GM23338 (cell line): Measurements from ENCODE around the gene IFNL2. TPM values are rescaled to one million over a fixed set of nuclear protein-coding genes. Genes with fewer than 3 reads are reported as not detected.

Experiments
- ATAC-seq: fragments of 200-7000 bp; cut with Tn5 transposase; 3 replicates; pipeline ENCODE4 v1.9.1; 2020
- DNase-seq: peaks from one replicate; pipeline ENCODE4 v3.0.0-alpha.2; 2015; ENCODE audit warnings: low spot score
- H2AFZ ChIP-seq: fragments of 200-600 bp; sonication (generic); 2 replicates; pipeline ENCODE4 v1.8.0; 2016; ENCODE audit warnings: antibody characterized with exemption, mild to moderate bottlenecking, moderate library complexity
- H3F3A ChIP-seq: fragments of 200-600 bp; sonication (generic); replicated peaks from 2 replicates; pipeline ENCODE4 v1.8.0; 2017; ENCODE audit warnings: antibody characterized with exemption, mixed run types, low read depth
- H3K27ac ChIP-seq: fragments of 200-600 bp; sonication (generic); 2 replicates; pipeline ENCODE4 v1.6.1; 2016; ENCODE audit warnings: low read depth
- H3K27me3 ChIP-seq: fragments of 200-600 bp; sonication (generic); 2 replicates; pipeline ENCODE4 v1.8.0; 2016; ENCODE audit warnings: mild to moderate bottlenecking, mixed run types, moderate library complexity; ENCODE audit not compliant: insufficient read depth
- H3K36me3 ChIP-seq: fragments of 200-600 bp; sonication (generic); 2 replicates; pipeline ENCODE4 v1.8.0; 2016; ENCODE audit warnings: mild to moderate bottlenecking; ENCODE audit not compliant: insufficient read depth
- H3K4me1 ChIP-seq: fragments of 200-600 bp; sonication (generic); 2 replicates; pipeline ENCODE4 v1.8.0; 2016; ENCODE audit warnings: mild to moderate bottlenecking, moderate library complexity; ENCODE audit not compliant: insufficient read depth
- H3K4me2 ChIP-seq: fragments of 200-600 bp; sonication (generic); 2 replicates; pipeline ENCODE4 v1.7.1; 2017; ENCODE audit warnings: mixed run types
- H3K4me3 ChIP-seq: fragments of 200-600 bp; sonication (generic); 2 replicates; pipeline ENCODE4 v1.6.1; 2016; ENCODE audit warnings: mixed run types
- H3K79me2 ChIP-seq: fragments of 200-600 bp; sonication (generic); replicated peaks from 2 replicates; pipeline ENCODE4 v1.8.0; 2017; ENCODE audit warnings: mild to moderate bottlenecking; ENCODE audit not compliant: insufficient read depth
- H3K9me2 ChIP-seq: fragments of 200-600 bp; sonication (generic); 2 replicates; pipeline ENCODE4 v1.8.0; 2017; ENCODE audit not compliant: insufficient read depth
- H4K20me1 ChIP-seq: fragments of 200-600 bp; sonication (generic); replicated peaks from 2 replicates; pipeline ENCODE4 v1.8.0; 2017; ENCODE audit warnings: mild to moderate bottlenecking; ENCODE audit not compliant: insufficient read depth
- H3K27ac Mint-ChIP-seq: 2 replicates; pipeline ENCODE4 v1.8.0; 2020; ENCODE audit warnings: inconsistent platforms, mild to moderate bottlenecking, moderate library complexity, mixed read lengths
- H3K27me3 Mint-ChIP-seq: 3 replicates; pipeline ENCODE4 v1.8.0; 2022; ENCODE audit warnings: low read depth, mild to moderate bottlenecking, moderate library complexity, mixed read lengths, inconsistent platforms; ENCODE audit not compliant: insufficient read depth, poor library complexity
- H3K36me3 Mint-ChIP-seq: 3 replicates; pipeline ENCODE4 v1.8.0; 2021; ENCODE audit warnings: low read depth, mild to moderate bottlenecking, inconsistent platforms, moderate library complexity, mixed read lengths
- H3K4me1 Mint-ChIP-seq: 3 replicates; pipeline ENCODE4 v1.8.0; 2020; ENCODE audit warnings: mild to moderate bottlenecking, inconsistent platforms, mixed read lengths
- H3K4me3 Mint-ChIP-seq: 3 replicates; pipeline ENCODE4 v1.8.0; 2021; ENCODE audit warnings: moderate library complexity, mild to moderate bottlenecking, inconsistent platforms, mixed read lengths
- H3K9me3 Mint-ChIP-seq: 3 replicates; pipeline ENCODE4 v1.8.0; 2020; ENCODE audit warnings: moderate library complexity, mild to moderate bottlenecking, inconsistent platforms, mixed read lengths
- CREB1 ChIP-seq: fragments of 250-450 bp; sonication (Bioruptor Pico); IDR thresholded peaks from 2 replicates; pipeline ENCODE4 v1.5.0; 2020; ENCODE audit warnings: low read depth, mild to moderate bottlenecking, moderate library complexity
- EZH2 ChIP-seq: fragments of 200-600 bp; sonication (generic); IDR thresholded peaks from one replicate; pipeline ENCODE4 v1.8.0; 2017; ENCODE audit warnings: antibody characterized with exemption, mild to moderate bottlenecking, low read depth; ENCODE audit not compliant: unreplicated experiment
- EZH2phosphoT487 ChIP-seq: fragments of 200-600 bp; sonication (generic); IDR thresholded peaks from one replicate; pipeline ENCODE4 v1.8.1; 2018; ENCODE audit warnings: antibody characterized with exemption; ENCODE audit not compliant: unreplicated experiment
- JUNB ChIP-seq: IDR thresholded peaks from one replicate; pipeline ENCODE4 v1.6.1; 2016; ENCODE audit warnings: antibody characterized with exemption; ENCODE audit not compliant: unreplicated experiment
- NANOG ChIP-seq: IDR thresholded peaks from 2 replicates; pipeline ENCODE4 v1.6.1; 2016; ENCODE audit warnings: antibody characterized with exemption, borderline replicate concordance
- POLR2AphosphoS5 ChIP-seq: IDR thresholded peaks from 2 replicates; pipeline ENCODE4 v1.6.1; 2016; ENCODE audit warnings: antibody characterized with exemption, low read depth
- STAT1 ChIP-seq: IDR thresholded peaks from one replicate; pipeline ENCODE4 v1.6.1; 2016; ENCODE audit warnings: antibody characterized with exemption; ENCODE audit not compliant: unreplicated experiment
- ZNF114 ChIP-seq: fragments of 250-450 bp; sonication (Bioruptor Pico); IDR thresholded peaks from 2 replicates; pipeline ENCODE4 v1.5.0; 2020; ENCODE audit warnings: mild to moderate bottlenecking, moderate library complexity
- ZNF331 ChIP-seq: fragments of 250-450 bp; sonication (Bioruptor Pico); IDR thresholded peaks from 2 replicates; pipeline ENCODE4 v1.5.0; 2020; ENCODE audit warnings: low read depth, mild to moderate bottlenecking, moderate library complexity
- ZNF462 ChIP-seq: fragments of 250-450 bp; sonication (Bioruptor Pico); IDR thresholded peaks from 2 replicates; pipeline ENCODE4 v1.5.0; 2020; ENCODE audit warnings: mild to moderate bottlenecking, moderate library complexity
- polyA plus RNA-seq: library from polyadenylated mRNA; unstranded; fragments of >200 nt; fragmentation: Nextera tagmentation; extraction: Ambion mirVana; gene quantifications from 2 replicates; pipeline ENCODE4 v1.2.1, GENCODE V29; 2016
- total RNA-seq: library from RNA; depleted of rRNA; stranded (reverse); fragments of >200 nt; shearing (Covaris generic); gene quantifications from 2 replicates; pipeline ENCODE4 v1.2.3, GENCODE V29; 2014
- TF ChIP-seq, protein P1 (sequence below): IDR thresholded peaks from 2 replicates; pipeline ENCODE4 v1.6.1; 2016; ENCODE audit warnings: antibody characterized with exemption

IFNL2 gene
- total and polyA plus RNA-seq, 2 experiments from 2014 or later: not detected

- DNase-seq (peak; percentile 60), ATAC-seq (peak; percentile 68)
- no peaks in the 10 kb centered on the region; the same call in 2 of the 3 replicates for H3K9me3 Mint-ChIP-seq
- H3K9me2 ChIP-seq: no peaks in the 10 kb centered on the region
- no peaks in the 10 kb centered on the region; the same call in 2 of the 3 replicates for H3K36me3 Mint-ChIP-seq
- H3K4me1 Mint-ChIP-seq: peaks cover 2% of the 10 kb centered on the region; the same call in 1 of the 3 replicates
- H3F3A ChIP-seq: no peaks in the 10 kb centered on the region
- no peaks in the 10 kb centered on the region for H3K79me2 ChIP-seq
- H3K4me3 ChIP-seq: peak overlapping the region; percentile 55
- H3K27ac ChIP-seq: no peak overlapping the region
- TF ChIP-seq EZH2: peak; percentile 82
- TF ChIP-seq JUNB: no peak
- H2AFZ ChIP-seq: peak overlapping the region; percentile 93
- H3K4me1 ChIP-seq: no peaks in the 10 kb centered on the region; the same call in 1 of the 2 replicates
- H3K27me3 ChIP-seq: peaks cover 67% of the 10 kb centered on the region
- H3K4me2 ChIP-seq: peak overlapping the region; percentile 84
- peaks cover 2% of the 10 kb centered on the region; the same call in 1 of the 2 replicates for H4K20me1 ChIP-seq
- H3K27ac Mint-ChIP-seq: no peak overlapping the region
- peak overlapping the region; percentile 51 for H3K4me3 Mint-ChIP-seq
- no peaks in the 10 kb centered on the region for H3K36me3 ChIP-seq
- H3K27me3 Mint-ChIP-seq: peaks cover 44% of the 10 kb centered on the region
Measured at GRCh38 chr19:39247701-39248664, 20.2 kb upstream of the IFNL2 start.

DNA sequence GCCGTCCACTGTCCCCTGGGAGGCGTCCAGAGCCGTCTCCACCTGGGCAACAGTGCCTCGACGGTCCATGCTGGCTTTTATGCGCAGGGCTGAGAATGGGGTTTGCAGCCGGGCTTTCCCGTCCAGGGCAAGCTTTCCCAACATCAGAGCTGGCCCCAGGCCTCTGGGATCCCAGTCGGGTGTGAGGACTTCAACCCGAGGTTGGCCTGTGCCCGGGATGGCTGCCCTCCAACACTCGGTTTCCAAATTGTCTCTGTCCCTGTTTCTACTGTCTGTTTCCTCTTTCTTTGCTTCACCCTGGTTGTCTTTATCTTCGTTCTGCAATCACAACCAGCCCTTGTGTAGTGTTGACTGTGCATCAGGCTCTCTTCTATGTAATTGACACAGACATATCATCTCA is 19.4 kb upstream of the IFNL2 start, which contains the start of gene IFNL4:
IFNL4 (minus strand) TSS at position 51 of the 400 bp plus-strand sequence.
- Histone ChIP-seq H3K4me1 (no peaks in the 10 kb centered on the region; the same call in 1 of the 2 replicates), H3K27ac (no peak within 1 kb of the TSS), H3K9me2 (no peaks in the 10 kb centered on the region), H3K36me3 (no peaks in the 10 kb centered on the region), H3K4me2 (peak within 1 kb of the TSS; percentile 84), H3F3A (no peaks in the 10 kb centered on the region), H3K4me3 (peak within 1 kb of the TSS; percentile 55), H3K79me2 (no peaks in the 10 kb centered on the region), H2AFZ (peak within 1 kb of the TSS; percentile 93), H4K20me1 (peaks cover 2% of the 10 kb centered on the region; the same call in 1 of the 2 replicates), H3K27me3 (peaks cover 67% of the 10 kb centered on the region)
- no peak for ATAC-seq
- no peak within 1 kb of the TSS for H3K27ac Mint-ChIP-seq
- no peaks in the 10 kb centered on the region; the same call in 2 of the 3 replicates for H3K9me3 Mint-ChIP-seq
- H3K4me1 Mint-ChIP-seq: no peaks in the 10 kb centered on the region; the same call in 2 of the 3 replicates
- H3K27me3 Mint-ChIP-seq: peaks cover 46% of the 10 kb centered on the region
- no peaks in the 10 kb centered on the region for H3K36me3 Mint-ChIP-seq
- H3K4me3 Mint-ChIP-seq: peak within 1 kb of the TSS; percentile 51
- DNase-seq: no peak
- TF ChIP-seq, protein P1, sequence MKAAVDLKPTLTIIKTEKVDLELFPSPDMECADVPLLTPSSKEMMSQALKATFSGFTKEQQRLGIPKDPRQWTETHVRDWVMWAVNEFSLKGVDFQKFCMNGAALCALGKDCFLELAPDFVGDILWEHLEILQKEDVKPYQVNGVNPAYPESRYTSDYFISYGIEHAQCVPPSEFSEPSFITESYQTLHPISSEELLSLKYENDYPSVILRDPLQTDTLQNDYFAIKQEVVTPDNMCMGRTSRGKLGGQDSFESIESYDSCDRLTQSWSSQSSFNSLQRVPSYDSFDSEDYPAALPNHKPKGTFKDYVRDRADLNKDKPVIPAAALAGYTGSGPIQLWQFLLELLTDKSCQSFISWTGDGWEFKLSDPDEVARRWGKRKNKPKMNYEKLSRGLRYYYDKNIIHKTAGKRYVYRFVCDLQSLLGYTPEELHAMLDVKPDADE: no peak
- TF ChIP-seq ZNF331 (CRISPR knock-in tag): no peak
- TF ChIP-seq NANOG: no peak
- TF ChIP-seq CREB1 (CRISPR knock-in tag): no peak
- no peak for TF ChIP-seq ZNF462 (CRISPR knock-in tag)
- TF ChIP-seq EZH2phosphoT487: no peak
- TF ChIP-seq POLR2AphosphoS5: no peak
- TF ChIP-seq ZNF114: no peak
- no peak for TF ChIP-seq STAT1
- TF ChIP-seq JUNB: no peak
